ENCODE results near the gene COPS7A.
A peak's percentile ranks its signal among the peaks of the same experiment; 100 is the strongest.

Gene COPS7A

GRCh38 chr12:6769666-6770065, 45.8 kb downstream of the COPS7A start:
- DNase-seq (ENCODE audit: low spot score), result no peak

DNA sequence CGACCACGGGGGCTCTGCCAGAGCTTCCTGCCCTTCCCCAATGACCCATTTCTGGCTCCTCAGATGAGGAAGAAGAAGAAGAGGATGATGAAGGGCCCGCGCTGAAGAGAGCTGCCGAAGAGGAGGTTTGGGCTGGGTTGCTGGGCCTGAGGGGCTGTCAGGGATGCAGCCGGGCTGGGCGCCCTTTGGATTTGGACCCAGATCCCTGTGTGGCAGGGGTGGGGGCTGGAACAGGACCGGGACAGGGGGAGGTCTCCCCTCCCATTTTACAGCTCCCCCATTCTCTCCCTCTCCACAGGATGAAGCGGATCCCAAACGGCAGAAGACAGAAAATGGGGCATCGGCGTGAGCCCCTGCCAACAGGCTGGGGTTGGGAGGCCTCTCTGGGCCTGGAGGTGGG, 46.2 kb downstream of the COPS7A start:
- no peak for DNase-seq (ENCODE audit: low spot score)

DNA sequence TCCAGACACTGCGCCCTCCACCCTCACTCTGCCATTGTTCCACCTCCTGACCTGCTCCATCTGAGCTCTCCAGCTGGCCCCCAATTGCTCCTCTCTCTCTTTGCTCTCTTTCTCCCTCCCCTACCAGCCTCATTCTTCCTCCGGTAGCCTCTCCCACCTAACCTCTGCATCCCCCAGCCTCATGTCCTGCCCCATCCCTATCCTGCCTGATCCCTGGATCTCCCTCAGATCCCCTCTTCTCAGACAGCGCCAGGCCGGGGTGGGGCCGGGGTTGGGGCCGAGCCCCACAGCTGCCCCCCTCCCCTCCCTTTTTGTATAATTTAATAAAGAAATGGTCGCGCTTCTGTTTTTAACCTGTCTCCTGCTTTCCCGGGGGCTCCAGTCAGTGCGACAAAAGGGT, 46.8 kb downstream of the COPS7A start:
- no peak for DNase-seq (ENCODE audit: low spot score)

GRCh38 chr12:6771091-6771495, 47.2 kb downstream of the COPS7A start:
- DNase-seq (ENCODE audit: low spot score), result no peak

DNA sequence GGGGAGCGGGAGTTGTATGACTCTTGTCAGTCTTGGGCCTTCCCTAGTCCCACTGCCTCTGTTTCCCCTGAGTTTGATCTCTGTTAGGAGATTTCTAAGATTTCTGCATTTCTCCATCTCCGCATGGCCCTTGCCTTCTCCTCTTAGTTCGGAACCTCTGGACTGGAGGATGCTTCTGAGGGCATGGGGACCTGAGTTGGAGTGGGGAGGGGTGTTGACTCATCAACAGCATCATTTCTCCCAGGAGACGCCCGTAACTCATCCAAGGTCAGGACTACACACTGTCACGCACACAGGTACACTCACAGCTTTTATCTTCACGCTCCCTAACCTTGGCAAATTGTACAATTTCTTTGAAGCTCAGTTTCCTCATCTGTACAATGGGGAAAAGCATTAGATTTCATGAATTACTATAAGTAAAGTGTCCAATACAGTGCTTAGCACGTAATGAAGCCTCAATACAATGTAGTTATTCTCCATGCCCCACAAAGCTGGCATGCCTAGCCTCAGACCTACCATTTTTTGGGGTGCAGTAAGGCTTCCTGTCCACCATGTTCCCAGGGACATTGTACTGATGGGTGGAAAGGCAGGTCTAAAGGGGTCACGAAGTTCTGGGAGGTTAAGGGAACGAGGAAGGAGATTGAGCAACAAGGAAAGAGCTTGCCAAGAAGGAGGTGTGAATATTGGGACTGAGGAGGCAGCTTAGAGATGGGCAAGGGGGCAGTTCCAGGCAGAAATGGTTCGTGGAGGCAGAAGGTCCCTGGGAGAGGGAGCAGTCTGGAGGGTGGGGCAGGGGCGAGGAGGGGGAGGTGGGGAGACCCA, 47.9 kb downstream of the COPS7A start:
- no peak for DNase-seq (ENCODE audit: low spot score)

- no peak for DNase-seq (ENCODE audit: low spot score)
These were observed 48.5 kb downstream of the COPS7A start, which contains the start of gene LAG3 for GRCh38 chr12:6772331-6772695. LAG3 (plus strand) TSS chr12:6772520; CDS start chr12:6772853, 333 bp downstream.

DNA sequence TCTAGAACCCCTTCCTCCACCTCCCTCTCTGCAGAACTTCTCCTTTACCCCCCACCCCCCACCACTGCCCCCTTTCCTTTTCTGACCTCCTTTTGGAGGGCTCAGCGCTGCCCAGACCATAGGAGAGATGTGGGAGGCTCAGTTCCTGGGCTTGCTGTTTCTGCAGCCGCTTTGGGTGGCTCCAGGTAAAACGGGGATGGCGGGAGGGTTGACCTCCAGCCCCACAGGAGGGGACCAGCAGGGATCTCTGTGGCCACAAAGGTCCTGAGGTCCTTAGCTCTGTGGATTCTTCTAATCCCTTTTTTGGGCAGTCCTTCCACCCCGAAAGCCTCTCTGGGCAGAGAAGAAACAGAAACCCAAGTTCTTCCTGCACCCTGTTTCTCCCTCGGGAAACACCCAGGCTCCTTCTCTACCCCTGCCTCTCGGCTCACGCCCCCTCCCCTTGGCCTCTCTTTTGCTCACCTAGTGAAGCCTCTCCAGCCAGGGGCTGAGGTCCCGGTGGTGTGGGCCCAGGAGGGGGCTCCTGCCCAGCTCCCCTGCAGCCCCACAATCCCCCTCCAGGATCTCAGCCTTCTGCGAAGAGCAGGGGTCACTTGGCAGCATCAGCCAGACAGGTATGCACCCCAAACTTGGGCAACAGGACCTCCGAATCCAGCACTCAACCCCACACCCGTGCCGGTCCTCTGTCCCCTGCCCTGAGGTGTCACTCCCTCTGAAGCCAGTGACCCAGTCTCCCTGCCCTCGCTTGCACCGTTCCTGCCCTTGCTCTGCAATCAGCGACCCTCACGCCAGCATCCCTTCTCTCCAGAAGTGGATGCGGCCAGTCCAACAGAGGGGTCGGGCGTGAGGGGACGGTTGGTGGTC, 49.1 kb downstream of the COPS7A start:
- DNase-seq (ENCODE audit: low spot score), result no peak

DNA sequence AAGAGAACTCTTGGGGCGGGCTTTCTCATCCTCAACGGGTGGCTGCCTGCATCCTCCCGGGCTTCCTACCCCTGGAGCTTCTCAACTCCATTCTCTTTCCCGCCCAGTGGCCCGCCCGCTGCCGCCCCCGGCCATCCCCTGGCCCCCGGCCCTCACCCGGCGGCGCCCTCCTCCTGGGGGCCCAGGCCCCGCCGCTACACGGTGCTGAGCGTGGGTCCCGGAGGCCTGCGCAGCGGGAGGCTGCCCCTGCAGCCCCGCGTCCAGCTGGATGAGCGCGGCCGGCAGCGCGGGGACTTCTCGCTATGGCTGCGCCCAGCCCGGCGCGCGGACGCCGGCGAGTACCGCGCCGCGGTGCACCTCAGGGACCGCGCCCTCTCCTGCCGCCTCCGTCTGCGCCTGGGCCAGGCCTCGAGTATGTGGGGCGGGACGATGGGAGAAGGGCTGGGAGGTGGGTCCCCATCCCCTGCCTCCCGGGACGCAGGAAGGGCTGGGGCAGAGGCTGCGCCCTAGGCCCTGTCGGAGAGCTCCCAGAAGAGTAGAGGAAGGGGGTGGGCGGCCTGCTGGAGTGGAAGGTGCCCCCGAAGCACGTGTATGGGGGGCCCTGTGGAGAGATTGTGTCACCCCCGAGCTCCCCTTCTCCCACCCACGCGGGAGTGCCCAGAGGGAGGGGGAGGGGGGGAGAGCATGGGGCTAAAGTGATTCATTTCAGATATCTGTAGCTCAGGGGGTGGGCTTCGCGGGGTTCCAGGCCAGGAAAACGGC, 49.9 kb downstream of the COPS7A start:
- no peak for DNase-seq (ENCODE audit: low spot score)

GRCh38 chr12:6774499-6775062, 50.7 kb downstream of the COPS7A start:
- no peak for DNase-seq (ENCODE audit: low spot score)

- DNase-seq (ENCODE audit: low spot score), result no peak
These were observed 51.6 kb downstream of the COPS7A start for GRCh38 chr12:6775185-6776174.

DNA sequence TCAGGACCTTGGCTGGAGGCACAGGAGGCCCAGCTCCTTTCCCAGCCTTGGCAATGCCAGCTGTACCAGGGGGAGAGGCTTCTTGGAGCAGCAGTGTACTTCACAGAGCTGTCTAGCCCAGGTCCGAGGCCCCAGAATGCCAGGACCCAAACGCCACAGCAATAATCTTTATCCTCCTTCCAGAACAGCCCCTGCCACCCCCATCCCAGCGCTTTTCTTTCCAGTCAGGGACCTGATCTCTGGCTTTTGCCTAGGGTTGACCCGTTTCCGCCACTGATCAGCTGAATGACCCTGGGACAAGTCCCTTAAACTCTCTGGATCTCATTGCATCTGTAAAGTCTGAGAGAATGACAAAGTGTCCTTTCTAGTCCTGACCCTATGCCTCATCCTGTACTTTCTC, 53.5 kb downstream of the COPS7A start:
- no peak for DNase-seq (ENCODE audit: low spot score)

GRCh38 chr12:6778217-6778573, 54.3 kb downstream of the COPS7A start:
- peak; percentile 41 for DNase-seq (ENCODE audit: low spot score)

DNA sequence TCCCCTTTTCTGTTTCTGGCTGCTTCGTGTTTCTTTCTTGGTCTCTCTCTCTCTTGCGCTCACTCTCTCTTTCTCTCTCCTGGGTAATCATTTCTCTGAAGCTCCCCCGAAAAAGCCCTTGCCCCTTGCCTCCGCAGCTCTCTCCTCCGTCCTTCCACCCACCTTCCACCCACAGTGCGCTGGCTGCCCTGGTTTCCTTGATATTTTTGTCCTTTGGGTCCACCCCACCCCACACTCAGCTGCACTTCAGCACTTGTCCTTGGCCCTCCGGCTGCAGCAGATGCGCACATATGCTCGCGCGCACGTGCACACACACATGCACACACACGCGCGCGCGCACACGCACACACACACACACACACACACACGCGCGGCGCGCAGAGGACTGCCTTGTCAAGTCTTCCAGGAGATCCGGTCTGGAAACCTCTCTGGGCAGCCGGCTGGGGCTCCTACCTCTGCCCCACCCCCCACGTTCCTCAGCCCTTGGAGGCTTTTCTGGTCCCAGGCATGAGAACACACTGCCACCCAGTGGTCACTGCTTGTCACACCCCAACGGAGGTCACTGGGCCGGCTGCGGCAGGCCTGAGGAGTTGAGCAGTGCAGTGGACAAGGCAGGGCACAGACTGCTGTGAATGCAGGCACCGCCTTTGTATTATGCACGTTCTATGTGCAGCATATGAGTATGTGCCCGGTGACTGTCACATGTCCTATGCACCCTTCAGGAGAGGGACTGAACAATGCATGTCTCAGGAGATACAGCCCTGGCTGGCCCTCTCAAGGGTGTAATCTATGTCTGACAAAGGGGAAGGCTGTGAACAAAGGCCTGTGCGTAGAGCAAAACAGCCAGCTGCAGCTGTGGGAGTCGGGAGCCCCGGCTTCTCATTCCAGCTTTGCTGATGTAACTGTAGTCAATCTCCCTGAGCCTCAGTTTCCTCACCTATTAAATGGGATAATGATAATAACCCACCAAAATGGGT, 55.0 kb downstream of the COPS7A start:
- peak; percentile 94 for DNase-seq (ENCODE audit: low spot score)

DNA sequence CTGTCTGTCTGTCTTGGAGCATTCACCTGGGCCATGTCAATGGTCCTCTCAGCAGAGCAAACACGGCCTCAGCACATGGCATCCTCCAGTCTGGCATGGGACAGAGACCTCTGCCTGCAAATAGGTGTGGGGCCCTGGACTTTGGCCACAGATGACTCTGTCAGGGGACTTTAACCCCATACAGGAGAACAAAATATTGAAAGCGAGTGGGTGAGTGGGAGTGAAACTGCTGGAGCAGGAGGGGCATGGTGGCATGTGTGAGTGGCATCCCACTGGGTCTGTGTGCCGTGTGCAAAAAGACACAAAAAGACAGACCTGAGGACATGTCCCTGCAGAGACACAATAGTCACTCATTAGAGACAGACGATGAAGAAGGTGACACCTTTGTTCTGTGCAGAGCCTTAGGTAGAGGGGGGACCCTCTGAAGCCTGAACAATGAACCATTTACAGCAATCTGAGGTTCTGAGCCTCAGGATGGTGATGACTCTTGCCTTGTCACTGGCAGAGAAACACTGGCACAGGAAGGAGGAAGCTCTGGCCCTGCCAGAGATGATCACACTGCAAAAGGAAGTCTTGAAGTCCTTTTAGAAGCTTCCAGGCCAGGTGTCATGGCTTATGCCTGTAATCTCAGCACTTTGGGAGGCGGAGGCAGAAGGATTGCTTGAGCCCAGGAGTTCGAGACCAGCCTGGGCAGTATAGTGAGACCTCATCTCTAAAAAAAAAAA, 56.0 kb downstream of the COPS7A start:
- DNase-seq (ENCODE audit: low spot score), result no peak

GRCh38 chr12:6780573-6780972, 56.7 kb downstream of the COPS7A start:
- no peak for DNase-seq (ENCODE audit: low spot score)
